ENCODE results near the gene RPL22.

RPL22 gene

DNA sequence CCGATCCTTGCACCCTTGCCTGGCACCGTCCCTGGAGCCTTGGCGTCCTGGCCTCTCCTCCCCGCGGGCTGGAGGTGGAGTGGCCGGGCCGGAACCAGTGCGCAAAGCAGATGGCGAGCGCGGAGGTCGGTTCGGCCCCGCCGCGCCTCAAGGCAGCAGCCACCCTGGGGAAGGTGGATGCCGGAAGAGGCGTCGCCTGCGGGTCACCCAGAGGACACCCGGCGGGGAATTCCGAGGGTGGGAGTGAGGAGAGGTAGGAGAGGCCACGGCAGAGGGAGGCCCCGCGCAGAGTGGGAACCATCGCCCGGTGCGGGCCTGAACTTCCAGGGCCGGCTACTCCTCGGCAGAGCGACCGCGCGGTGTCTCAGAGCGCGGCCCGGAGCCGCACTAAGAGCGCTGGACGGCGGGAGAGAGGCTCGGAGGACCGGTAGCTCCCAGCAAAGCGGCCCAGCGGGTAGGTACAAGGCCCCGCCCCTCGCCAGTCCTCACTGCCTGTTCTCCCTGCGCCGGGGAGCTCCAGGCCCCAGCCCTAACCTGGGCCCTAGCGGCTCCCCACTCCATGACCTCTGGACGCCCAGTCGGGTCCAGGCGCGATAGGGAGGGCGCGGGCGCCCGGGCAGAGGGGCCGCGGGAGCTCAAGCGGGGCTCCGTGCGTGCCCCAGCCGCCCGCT is 6.6 kb upstream of the RPL22 start, which contains the start of gene RNF207:
Gene RNF207 (plus strand): TSS at position 271 of the 671 bp plus-strand sequence. CDS start 417 bp downstream, outside the sequence.
- DNase-seq (ENCODE audit: low spot score), result no peak

DNA sequence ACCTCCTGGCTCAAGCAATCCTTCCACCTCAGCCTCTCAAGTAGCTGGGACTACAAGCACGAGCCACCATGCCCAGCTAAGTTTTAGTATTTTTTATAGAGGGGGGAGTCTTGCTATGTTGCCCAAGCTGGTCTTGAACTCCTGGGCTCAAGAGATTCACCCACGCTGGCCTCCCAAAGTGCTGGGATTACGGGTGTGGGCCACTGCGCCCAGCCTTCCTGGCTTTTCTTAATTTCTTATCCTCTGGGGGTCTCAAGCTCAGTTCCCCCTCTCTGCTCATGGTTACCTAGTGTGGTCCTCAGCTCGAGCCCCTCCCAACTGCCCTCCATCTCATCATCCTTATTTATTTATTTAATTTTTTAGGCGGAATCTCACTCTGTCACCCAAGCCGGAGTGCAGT is 2.9 kb upstream of the RPL22 start:
- DNase-seq (ENCODE audit: low spot score), result no peak

DNA sequence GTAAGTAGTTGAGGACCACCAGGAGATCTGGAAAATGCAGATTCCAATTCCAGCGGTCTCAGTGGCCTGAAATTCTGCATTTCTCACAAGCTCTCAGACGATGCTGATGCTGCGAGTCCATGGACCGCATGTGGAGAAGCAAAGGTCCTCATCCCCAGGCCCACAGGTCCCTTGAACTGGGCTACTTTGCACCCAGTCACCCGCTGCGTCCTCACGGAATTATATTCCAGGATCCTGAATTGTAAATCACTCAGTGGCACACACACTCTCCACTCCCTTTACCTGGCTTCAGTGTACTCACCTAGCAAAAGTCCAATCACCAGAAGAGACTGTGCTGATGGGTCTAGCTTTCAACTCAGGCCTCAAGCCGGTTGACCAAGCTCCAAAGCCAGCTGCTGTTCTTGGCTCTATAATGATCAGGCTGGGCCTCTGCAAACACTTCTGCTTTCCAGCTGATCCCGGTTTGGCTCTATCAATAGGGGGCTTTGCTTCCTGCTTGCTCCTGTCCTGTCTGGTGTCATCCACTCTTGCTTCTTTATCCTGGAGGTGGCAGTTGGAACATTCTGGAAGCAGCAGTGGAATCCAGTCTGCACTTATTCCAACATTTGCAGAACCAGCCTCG is 904 bp upstream of the RPL22 start:
- no peak for DNase-seq (ENCODE audit: low spot score)

DNA sequence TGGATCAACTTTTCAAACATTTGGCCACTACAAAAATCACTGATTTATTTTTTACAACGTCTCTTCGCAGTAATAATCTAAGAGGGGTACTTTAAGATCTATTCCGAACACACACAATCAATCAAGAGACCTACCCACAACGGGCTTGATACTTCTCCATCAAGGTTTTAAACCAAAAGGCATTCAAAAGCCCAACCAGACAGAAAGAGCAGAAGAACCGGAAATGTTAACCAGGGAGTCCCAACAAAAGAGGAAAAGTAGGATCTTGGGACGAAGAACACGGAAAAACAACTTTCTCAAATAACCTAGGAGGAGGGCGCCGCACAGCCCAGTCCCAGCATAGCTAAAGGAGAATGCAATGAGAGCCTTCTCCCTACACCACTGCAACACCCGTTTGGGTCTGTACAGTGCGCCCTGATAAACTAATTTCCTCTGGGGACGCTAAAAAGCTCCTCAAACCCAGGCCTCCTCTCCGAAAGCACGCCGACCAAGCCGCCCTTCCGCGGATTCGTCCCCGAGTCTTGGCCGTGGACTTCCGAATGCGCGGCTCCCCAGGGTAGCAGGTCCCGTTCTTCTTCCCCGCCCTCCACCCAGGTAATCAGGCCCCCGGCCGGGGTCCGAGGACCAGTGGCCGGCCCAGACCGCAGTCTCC is 623 bp downstream of the RPL22 start:
- no peak for DNase-seq (ENCODE audit: low spot score)

DNA sequence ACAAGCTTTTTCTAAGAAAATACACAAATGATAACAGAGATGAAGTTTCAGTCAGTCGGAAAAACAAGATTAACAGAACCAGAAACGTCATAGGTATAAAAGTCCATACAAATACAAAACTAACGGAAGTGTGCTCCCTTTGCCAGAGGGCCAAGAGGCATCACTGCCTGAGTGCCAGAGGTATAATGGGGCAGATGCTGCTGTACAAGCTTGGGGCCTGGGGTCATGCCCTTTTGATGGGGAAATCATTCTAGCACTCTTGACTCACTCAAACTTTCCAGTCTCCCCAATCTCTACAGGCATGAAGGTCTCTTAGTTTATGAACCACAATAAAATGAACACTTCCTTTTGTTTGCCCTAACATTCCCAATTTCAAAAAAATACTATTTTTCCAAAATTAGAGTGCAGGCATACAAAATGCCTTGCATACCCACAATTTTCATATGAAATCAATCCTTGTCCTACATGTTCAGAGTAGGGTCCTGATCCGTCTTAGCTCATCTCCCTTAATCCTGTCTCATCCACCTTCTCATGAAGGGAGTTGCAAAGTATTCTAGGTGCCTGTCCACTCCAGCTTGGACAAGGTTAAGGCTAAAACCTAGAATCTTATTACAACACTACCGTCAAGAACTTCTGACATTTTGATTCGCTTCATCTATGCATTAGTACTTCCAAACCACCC is 1.5 kb downstream of the RPL22 start:
- no peak for DNase-seq (ENCODE audit: low spot score)

DNA sequence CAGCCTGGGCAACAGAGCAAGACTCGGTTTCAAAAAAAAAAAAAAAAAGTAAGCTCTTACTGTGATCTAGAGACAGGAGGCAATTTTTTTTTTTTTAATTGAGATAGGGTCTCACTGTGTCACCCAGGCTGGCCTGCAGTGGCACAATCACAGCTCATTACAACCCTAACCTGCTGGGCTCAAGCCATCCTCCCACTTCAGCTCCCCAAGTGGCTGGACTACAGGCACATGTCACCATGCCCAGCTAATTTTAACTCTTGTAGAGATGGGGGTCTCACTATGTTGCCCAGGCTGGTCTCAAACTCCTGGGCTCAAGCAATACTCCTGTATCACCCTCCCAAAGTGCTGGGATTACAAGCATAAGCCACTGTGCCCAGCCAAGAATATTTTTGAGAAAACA is 7.4 kb downstream of the RPL22 start:
- no peak for DNase-seq (ENCODE audit: low spot score)

DNA sequence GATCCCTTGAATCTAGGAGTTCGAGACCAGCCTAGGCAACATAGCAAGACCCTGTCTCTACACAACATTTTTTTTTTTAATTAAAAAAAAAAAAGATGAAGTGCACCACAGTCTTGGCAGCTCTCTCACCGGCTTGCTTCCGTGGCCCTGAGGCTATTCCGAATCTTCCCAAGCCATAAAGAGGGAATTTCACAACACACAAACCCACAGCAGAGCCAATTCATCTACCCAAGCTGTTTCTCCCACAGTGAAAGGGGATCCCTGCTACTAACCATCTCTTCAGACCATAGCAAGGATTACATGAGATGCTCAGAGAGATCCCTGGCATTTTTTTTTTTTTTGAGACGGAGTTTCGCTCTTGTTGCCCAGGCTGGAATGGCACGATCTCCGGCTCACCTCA is 10.9 kb downstream of the RPL22 start:
- DNase-seq (ENCODE audit: low spot score), result no peak

DNA sequence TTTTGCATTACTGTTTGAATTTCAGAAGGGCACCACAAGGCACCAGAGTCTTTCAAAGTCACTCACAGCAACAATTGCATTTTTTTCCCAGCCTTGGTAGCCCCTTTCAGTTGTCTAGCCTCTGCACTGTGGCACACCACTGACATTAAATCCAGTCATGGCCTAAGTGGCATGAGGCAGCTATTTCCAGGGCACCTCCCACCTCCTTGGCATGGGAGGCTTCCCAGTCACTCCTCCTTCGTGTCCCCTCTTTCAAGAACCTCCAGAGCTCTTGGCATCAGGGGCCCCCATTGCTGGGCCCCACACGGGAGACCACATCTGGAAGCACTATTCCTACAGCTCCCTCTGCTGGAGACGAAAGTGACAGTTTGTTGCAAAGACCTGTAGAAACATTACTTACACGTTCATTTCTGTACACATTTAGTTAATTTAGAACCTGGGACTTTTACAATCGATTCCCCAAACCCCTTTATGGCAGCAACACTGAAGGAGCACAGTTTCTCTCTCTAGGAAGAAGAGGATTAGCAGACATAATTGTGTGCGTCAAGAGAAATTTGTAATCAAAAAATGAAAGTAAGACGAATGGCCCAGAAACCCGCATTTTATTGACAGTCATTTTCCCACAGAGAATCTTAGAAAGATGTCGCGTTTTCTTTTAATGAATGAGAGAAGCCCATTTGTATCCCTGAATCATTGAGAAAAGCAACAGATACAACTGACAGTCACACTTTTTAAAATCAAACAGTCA is 13.6 kb downstream of the RPL22 start:
- no peak for DNase-seq (ENCODE audit: low spot score)

DNA sequence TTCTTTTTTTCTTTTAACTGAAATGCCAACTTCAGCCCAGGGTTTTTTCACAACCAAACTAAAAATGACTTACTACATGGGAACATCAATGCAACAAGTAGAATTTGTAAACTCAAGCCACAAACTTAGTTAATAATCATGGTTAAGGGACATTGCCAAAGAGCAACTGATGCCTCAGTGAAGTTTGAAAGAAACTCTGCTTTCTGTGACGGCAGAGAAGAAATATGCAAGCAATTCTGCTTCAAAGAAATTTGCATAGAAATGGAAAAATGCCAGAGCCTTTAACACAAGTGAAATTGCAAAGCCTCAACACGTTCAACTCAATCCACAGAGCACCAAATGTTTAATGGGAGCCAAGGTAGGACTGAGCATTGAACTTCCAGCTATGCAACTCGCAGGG is 14.2 kb downstream of the RPL22 start:
- DNase-seq (ENCODE audit: low spot score), result no peak

DNA sequence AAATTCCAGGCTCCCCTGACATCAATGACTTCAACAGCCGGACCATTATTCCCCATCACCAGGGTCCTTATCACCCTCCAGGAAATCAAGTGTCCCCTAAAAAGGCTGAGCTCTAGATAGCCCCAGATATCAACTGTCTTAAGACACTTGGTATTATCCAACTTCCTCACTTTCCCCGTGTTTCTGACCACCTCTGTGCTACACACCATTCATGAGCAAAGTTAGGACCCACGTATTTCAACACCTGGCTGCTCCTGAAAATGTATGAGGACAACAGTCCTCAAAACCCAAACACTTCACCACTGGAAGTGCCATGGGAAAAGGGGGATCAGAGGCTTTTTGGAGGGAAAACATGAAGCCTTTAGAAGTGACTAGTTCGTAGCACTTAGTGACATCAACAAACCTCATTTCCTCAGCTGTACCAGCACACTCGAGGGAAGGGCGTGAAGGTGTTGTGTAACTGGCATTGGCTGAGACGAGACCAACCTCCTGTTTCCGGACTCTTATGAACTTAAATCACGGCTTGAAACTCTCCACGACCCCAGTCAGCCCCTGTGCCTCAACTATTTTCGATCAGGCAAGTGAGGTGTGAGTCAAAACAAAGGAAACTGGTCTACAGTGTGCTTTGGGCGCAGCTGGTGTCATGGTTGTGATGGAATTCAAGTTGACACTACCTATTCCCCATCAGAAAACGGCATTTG is 15.2 kb downstream of the RPL22 start:
- no peak for DNase-seq (ENCODE audit: low spot score)

DNA sequence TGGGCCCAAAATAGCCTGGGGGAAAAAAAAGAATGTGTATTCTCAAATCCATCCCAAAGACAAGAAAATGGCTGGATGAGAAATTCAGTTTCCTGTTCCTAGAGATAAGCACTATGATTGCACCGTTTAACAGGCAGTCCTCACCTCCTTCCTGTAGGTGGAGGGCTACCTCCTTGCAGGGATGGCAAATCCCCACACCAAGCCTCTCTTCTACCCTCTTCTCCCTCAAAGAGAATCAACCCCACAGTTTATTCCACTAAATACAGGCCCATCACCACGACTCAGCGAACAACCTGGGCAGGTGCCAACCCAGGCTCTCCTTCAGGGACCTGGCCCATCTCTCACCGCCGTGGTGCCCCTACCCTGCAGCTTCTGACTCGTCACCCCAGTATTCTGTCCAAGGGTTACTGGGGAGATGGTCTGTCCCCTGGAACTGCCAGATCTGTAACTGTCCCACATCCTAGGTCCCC is 15.8 kb downstream of the RPL22 start:
- no peak for DNase-seq (ENCODE audit: low spot score)

DNA sequence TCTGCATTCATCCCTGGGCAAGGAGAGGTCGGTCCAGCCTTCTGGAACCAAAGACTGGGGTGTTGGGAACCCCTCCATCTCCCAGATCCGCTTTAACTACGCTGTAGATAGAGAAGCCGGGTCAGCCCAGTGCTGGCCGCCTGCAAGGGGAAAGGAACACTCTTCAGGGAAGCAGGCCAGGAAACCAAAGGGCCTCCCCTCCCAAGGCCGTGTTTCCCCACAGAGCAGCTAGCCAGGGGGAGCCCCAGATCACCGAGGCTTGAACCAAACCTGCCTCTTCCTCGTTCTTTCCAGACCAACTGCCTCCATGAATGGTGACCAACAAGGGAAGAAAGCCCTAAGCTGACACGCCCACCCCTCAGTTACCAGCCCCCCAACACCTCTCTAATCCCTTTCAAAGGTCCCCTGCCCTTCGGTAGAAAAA is 18.0 kb downstream of the RPL22 start:
- no peak for DNase-seq (ENCODE audit: low spot score)

DNA sequence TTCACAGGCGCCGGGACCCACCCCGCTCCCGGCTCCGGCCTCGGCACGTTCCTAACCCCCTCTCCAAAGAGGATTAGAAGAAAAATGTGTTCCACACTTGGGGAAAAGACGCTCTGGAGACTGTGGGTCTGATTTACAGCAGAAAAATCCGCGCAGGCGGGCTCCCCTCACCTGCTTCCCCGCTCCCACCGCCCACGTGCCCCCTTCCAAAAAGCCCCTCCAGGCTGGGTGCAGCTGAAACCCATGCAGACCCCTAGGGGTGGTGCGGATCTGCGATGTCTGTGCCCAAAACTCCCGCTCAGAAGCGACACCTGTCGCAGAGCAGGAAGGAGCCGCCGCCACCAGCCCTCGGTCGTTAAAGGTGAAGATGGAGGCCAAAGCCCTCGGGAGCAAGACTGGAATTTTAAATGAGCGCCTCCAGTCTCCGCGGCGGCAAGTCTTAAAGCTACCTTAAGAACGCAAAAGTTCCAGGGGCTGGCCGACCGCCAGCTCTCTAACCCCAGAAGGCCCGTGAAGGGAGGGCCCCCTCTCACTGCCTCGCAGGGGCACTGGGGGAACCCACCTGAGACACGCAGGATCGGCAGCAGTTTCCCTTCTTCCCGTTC is 18.6 kb downstream of the RPL22 start:
- no peak for DNase-seq (ENCODE audit: low spot score)

DNA sequence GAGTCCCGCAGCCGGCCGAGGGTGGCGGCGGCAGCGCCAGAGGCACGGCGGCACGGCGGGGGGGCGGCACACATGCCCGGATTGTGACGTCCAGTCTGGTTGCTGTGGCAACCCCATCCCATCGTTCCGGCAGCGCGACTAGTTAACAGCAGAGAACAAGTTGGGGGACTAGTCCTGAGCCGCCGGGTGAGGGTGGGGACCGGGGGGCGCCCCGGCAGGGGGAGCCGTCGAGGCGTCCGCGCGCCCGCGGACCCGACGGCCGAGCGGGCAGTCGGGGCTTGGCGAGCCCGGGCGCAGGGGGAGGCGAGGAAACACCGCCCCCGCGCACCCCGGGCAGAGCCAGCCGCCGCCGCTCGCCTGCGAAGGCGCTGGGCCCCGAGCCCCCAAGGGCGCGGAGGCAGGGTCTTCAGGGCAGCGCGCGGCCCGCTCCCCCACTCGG is 19.1 kb downstream of the RPL22 start, which contains the start of gene CHD5:
Gene CHD5 (minus strand): TSS at position 54 of the 439 bp plus-strand sequence. CDS start 298 bp downstream, outside the sequence.
- DNase-seq (ENCODE audit: low spot score), result no peak

DNA sequence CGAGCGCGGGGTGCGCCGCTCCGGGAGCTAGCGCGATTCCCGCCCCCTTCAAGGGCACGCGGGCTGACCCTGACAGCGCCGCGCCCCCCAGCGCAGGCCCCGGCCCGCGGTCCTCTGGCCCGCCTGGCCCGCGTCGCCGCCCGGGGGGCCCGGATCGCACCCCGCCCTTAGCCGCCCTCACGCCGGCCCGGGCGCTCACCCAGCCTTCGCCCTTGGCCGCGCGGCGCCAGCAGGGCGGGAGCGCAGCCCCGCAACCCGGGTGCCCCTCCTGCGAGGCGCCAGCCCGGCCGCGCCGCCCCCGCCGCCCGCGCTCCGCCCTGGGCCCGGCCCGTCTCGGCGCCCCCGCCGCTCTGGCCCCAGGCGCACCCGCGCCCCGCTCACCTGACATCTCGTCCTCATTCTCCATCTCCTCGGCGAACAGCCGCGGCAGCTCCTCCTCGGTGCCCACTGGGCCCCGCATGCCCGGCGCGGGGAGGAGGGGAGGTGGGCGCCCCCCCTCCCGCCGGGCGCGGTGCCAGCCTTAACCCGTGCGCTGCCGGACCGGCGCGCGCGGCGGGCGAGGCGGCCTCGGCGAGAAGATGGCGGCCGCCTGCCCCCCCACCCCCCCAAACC is 19.7 kb downstream of the RPL22 start:
- no peak for DNase-seq (ENCODE audit: low spot score)

DNA sequence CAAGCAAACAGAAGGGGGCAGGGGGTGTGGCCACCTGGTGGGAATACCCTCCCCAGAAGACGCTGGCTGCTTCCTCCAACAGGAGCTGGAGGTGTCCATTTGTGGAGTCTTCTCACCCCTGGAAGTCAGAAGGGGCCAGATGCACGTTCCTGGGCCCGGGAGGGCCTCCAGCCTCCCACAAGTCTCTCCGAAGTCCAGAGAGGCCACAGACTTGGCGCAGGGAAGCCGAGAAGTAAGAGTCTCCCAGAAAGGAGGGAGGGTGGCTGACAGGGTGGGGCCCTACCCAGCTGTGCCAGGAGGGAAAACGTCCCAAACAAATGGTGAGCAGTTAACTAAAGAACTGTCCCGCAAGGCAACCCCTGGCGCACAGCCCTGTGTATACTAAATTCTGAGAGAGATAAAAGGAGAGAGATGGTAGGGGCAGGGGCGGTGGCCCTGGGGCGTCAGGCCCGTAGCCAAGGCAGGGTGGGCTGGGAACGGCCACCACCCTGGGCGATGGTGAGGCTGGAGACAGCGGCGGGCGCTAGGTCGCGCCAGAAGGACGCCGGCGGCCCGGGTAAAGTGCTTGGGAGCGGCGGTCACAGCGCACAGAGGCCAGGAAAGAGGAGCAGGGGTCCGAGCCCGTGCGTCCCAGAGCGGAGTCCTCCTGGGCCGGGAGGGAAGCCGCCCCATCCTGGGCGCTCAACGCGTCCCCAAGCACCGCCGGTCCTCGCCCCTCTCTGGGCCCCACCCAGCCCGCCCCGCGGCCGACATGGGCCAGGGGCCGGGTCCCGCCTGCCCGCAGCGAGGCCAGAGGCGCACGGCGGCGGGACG is 20.4 kb downstream of the RPL22 start:
- no peak for DNase-seq (ENCODE audit: low spot score)

DNA sequence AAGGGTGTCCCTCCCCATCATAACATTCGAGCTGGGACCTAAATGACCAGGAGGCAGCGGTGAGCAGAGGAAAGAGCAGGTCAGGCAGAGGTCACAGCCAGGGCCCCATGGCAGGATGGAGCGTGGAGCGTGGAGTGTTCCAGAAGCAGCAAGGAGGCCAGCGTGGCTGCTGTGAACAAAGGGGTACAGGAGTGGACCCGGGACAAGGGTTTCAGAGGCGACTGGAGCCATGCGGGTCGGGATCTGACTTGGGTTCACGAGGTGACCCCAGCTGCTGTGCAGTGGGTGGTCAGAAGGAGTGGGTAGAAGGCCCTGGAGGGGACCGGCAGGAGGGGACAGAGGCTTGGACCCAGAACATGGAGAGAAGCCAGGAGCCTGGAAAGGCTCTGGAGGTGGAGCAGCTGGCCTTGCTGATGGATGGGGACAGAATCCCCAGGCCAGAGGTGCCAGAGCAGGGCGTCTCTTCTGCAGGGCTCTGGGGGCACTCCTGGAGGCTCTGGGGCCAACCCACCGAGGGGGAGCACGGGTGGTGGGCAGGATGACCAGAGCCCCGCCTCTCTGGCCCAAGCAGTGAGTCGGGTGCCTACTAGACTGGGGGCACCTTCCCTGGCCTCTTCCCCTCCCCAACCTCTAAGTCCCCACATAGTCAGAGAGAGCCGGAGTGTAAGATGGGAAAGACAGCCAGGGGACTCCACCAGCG is 21.6 kb downstream of the RPL22 start:
- DNase-seq (ENCODE audit: low spot score), result no peak

DNA sequence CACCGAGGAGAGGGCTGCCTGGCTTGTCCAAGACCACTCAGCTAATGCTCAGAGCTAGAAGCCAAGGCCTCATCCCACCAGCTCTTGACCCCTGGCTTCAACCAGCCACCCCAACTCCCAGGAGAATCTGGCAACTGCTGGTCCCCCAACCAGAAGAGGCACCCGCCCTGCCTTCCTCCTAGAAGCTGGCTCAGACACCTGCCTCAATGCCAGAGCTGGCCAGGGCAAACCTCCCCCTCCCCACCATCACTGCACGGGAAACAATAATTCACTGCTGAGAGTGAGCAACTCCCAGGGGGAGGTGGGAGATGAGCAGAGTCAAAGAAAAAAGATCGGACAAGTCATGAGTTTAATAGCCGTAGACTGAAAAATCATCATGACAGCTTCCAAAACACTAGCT is 22.6 kb downstream of the RPL22 start:
- no peak for DNase-seq (ENCODE audit: low spot score)
